Smooth muscle cell (in vitro differentiated cells): Measurements from ENCODE around the gene MYLK. TPM values are rescaled to one million over a fixed set of nuclear protein-coding genes. Genes with fewer than 3 reads are reported as not detected.

Experiments
- DNase-seq: peaks from one replicate; lab custom pipeline; 2025; ENCODE audit not compliant: unreplicated experiment; lab: John Stamatoyannopoulos, UW
- H2AFZ ChIP-seq: fragments of 200-600 bp; sonication (generic); 2 replicates; pipeline ENCODE4 v1.6.0; 2016; ENCODE audit warnings: antibody characterized with exemption, low read depth, mild to moderate bottlenecking
- H3F3A ChIP-seq: fragments of 200-600 bp; sonication (generic); 2 replicates; pipeline ENCODE4 v1.6.0; 2017; ENCODE audit warnings: antibody characterized with exemption, low read depth
- H3K27ac ChIP-seq: fragments of 200-600 bp; sonication (generic); 2 replicates; pipeline ENCODE4 v1.5.1; 2016; ENCODE audit warnings: low read depth, mild to moderate bottlenecking
- H3K27me3 ChIP-seq: fragments of 200-600 bp; sonication (generic); 2 replicates; pipeline ENCODE4 v1.6.1; 2016; ENCODE audit warnings: low read depth, mild to moderate bottlenecking
- H3K36me3 ChIP-seq: fragments of 200-600 bp; sonication (generic); 2 replicates; pipeline ENCODE4 v1.5.1; 2016; ENCODE audit warnings: low read depth
- H3K4me1 ChIP-seq: fragments of 200-600 bp; sonication (generic); 2 replicates; pipeline ENCODE4 v1.5.1; 2016; ENCODE audit warnings: low read depth
- H3K4me2 ChIP-seq: fragments of 200-600 bp; sonication (generic); 2 replicates; pipeline ENCODE4 v1.6.0; 2016; ENCODE audit warnings: mild to moderate bottlenecking
- H3K4me3 ChIP-seq: fragments of 200-600 bp; sonication (generic); 2 replicates; pipeline ENCODE4 v1.5.1; 2016; ENCODE audit warnings: mild to moderate bottlenecking
- H3K79me2 ChIP-seq: fragments of 200-600 bp; sonication (generic); 2 replicates; pipeline ENCODE4 v1.6.0; 2016; ENCODE audit warnings: low read depth, mild to moderate bottlenecking
- H3K9ac ChIP-seq: fragments of 200-600 bp; sonication (generic); 2 replicates; pipeline ENCODE4 v1.6.0; 2016; ENCODE audit warnings: low read depth
- H3K9me3 ChIP-seq: fragments of 200-600 bp; sonication (generic); replicated peaks from 2 replicates; pipeline ENCODE4 v1.5.1; 2016; ENCODE audit warnings: low read depth
- H4K20me1 ChIP-seq: fragments of 200-600 bp; sonication (generic); 2 replicates; pipeline ENCODE4 v1.6.0; 2016; ENCODE audit warnings: low read depth
- CTCF ChIP-seq: fragments of 200-600 bp; sonication (generic); IDR thresholded peaks from 2 replicates; pipeline ENCODE4 v1.5.1; 2017; ENCODE audit warnings: borderline replicate concordance, mild to moderate bottlenecking, antibody characterized with exemption; ENCODE audit not compliant: insufficient read depth, poor library complexity, severe bottlenecking
- whole genome bisulfite sequencing: methylation state at CpG from one replicate; pipeline ENCODE4 v1.1.7; 2016; ENCODE audit warnings: low lambda C conversion rate; 5-methylcytosine and 5-hydroxymethylcytosine counted together
- polyA plus RNA-seq: library from polyadenylated mRNA; unstranded; fragments of >200 nt; fragmentation: Nextera tagmentation; extraction: Ambion mirVana; gene quantifications from 2 replicates; pipeline ENCODE4 v1.2.1, GENCODE V29; 2016
- total RNA-seq: library from RNA; depleted of rRNA; stranded (reverse); fragments of >200 nt; gene quantifications from 2 replicates; pipeline ENCODE4 v1.2.3, GENCODE V29; 2014

MYLK gene
- total RNA-seq (20.8 and 25.5 TPM in 2 replicates), polyA plus RNA-seq (13.6 and 19.5 TPM in 2 replicates)

- peak within 1 kb of the TSS; percentile 89 for H2AFZ ChIP-seq
- no peaks in the 10 kb centered on the region for H3K27me3 ChIP-seq
- peaks cover 17% of the 10 kb centered on the region for H3K4me1 ChIP-seq
- TF ChIP-seq CTCF: no peak
- peak; percentile 46 for DNase-seq
- no peaks in the 10 kb centered on the region for H3F3A ChIP-seq
- H3K79me2 ChIP-seq: no peaks in the 10 kb centered on the region
- H3K4me3 ChIP-seq: peak within 1 kb of the TSS; percentile 63
- H3K9ac ChIP-seq: no peak within 1 kb of the TSS
- WGBS: 3% methylated on average over 46 of the region's 70 CpGs
- H3K9me3 ChIP-seq: no peaks in the 10 kb centered on the region
- H4K20me1 ChIP-seq: no peaks in the 10 kb centered on the region
- H3K4me2 ChIP-seq: peak within 1 kb of the TSS; percentile 94
- H3K27ac ChIP-seq: no peak within 1 kb of the TSS
- no peaks in the 10 kb centered on the region for H3K36me3 ChIP-seq
Observed at GRCh38 chr3:123884203-123884831, at the start of gene MYLK. Gene MYLK, minus strand, starts transcription at chr3:123884332. Its CDS starts 90,491 bp downstream, at chr3:123793841.

- no peak for TF ChIP-seq CTCF
- H2AFZ ChIP-seq: no peak overlapping the region
- no peaks in the 10 kb centered on the region for H3K79me2 ChIP-seq
- H3K36me3 ChIP-seq: peaks cover 31% of the 10 kb centered on the region
- H3K4me3 ChIP-seq: no peak overlapping the region
- H3K4me2 ChIP-seq: no peak overlapping the region
- no peaks in the 10 kb centered on the region for H3K27me3 ChIP-seq
- H3K4me1 ChIP-seq: no peaks in the 10 kb centered on the region
- no peak overlapping the region for H3K27ac ChIP-seq
- no peaks in the 10 kb centered on the region for H4K20me1 ChIP-seq
- DNase-seq: no peak
- no peak overlapping the region for H3K9ac ChIP-seq
- H3F3A ChIP-seq: no peaks in the 10 kb centered on the region
- H3K9me3 ChIP-seq: no peaks in the 10 kb centered on the region
Observed at GRCh38 chr3:123930445-123930844, 46.3 kb upstream of the MYLK start.

- Histone ChIP-seq H3K4me3 (no peak overlapping the region), H3K27me3 (no peaks in the 10 kb centered on the region), H4K20me1 (no peaks in the 10 kb centered on the region), H3K9me3 (no peaks in the 10 kb centered on the region), H3K79me2 (no peaks in the 10 kb centered on the region), H3F3A (no peaks in the 10 kb centered on the region), H3K27ac (no peak overlapping the region), H2AFZ (no peak overlapping the region), H3K4me2 (no peak overlapping the region), H3K4me1 (no peaks in the 10 kb centered on the region), H3K36me3 (peaks cover 33% of the 10 kb centered on the region), H3K9ac (no peak overlapping the region)
- no peak for DNase-seq
- WGBS: 87% methylated on average over 9 of the region's 9 CpGs
- no peak for TF ChIP-seq CTCF
Observed at GRCh38 chr3:123929325-123929724, 45.2 kb upstream of the MYLK start.

- Histone ChIP-seq H3K4me3 (no peak overlapping the region), H3K4me1 (no peaks in the 10 kb centered on the region), H2AFZ (no peak overlapping the region), H4K20me1 (no peaks in the 10 kb centered on the region), H3K36me3 (peaks cover 46% of the 10 kb centered on the region), H3K9me3 (peaks cover 10% of the 10 kb centered on the region), H3K4me2 (no peak overlapping the region), H3K9ac (no peak overlapping the region), H3F3A (no peaks in the 10 kb centered on the region), H3K27me3 (no peaks in the 10 kb centered on the region), H3K79me2 (no peaks in the 10 kb centered on the region), H3K27ac (no peak overlapping the region)
- DNase-seq: no peak
- no peak for TF ChIP-seq CTCF
Observed at GRCh38 chr3:123926396-123926795, 42.3 kb upstream of the MYLK start.
